Natural killer cell (primary cell): ENCODE measurements around the gene LAMP5. TPM values are rescaled to one million over a fixed set of nuclear protein-coding genes. Genes with fewer than 3 reads are reported as not detected.

Experiments
- ATAC-seq, 3 donors: fragments of 150-1000 bp in 2 of 3; fragments of 200-7000 bp in 1 of 3; cut with Tn5 transposase; 1 replicate in 1 of 3; 2 replicates in 2 of 3; pipeline ENCODE4 v1.10.0; 2021; ENCODE audit warnings: mild to moderate bottlenecking in 2 of 3, moderate library complexity in 2 of 3
- DNase-seq, 2 donors: peaks; one replicate each; pipeline versions ENCODE4 v3.0.0 to v3.0.0-alpha.2; 2013 to 2021; ENCODE audit warnings: mixed read lengths in 1 of 2
- H3K27ac ChIP-seq: one replicate; pipeline ENCODE4 v1.5.1; 2013; ENCODE audit warnings: mild to moderate bottlenecking, low read length
- H3K27me3 ChIP-seq: one replicate; pipeline ENCODE4 v1.6.1; 2013; ENCODE audit warnings: low read length; ENCODE audit not compliant: control insufficient read depth, insufficient read depth
- H3K36me3 ChIP-seq: one replicate; pipeline ENCODE4 v1.6.1; 2013; ENCODE audit warnings: low read length; ENCODE audit not compliant: control insufficient read depth, insufficient read depth
- H3K4me1 ChIP-seq: one replicate; pipeline ENCODE4 v1.6.1; 2013; ENCODE audit warnings: low read length; ENCODE audit not compliant: control insufficient read depth, insufficient read depth
- H3K4me3 ChIP-seq: one replicate; pipeline ENCODE4 v1.5.1; 2013; ENCODE audit warnings: low read length
- H3K9me3 ChIP-seq: one replicate; pipeline ENCODE4 v1.6.1; 2013; ENCODE audit warnings: low read length; ENCODE audit not compliant: control insufficient read depth, insufficient read depth
- H3K27ac Mint-ChIP-seq, 2 donors: one replicate each; pipeline ENCODE4 v1.8.0; 2022; ENCODE audit warnings: mild to moderate bottlenecking in 2 of 2, mixed read lengths in 2 of 2, moderate library complexity in 1 of 2
- H3K27me3 Mint-ChIP-seq, 2 donors: one replicate each; pipeline ENCODE4 v1.8.0; 2022; ENCODE audit warnings: low read depth in 2 of 2, mixed read lengths in 2 of 2
- H3K36me3 Mint-ChIP-seq: one replicate; pipeline ENCODE4 v1.8.0; 2022; ENCODE audit warnings: mixed read lengths
- H3K4me1 Mint-ChIP-seq, 2 donors: one replicate each; pipeline ENCODE4 v1.8.0; 2022; ENCODE audit warnings: mixed read lengths in 2 of 2
- H3K4me3 Mint-ChIP-seq: one replicate; pipeline ENCODE4 v1.8.0; 2022; ENCODE audit warnings: mild to moderate bottlenecking, moderate library complexity, mixed read lengths
- H3K9me3 Mint-ChIP-seq, 2 donors: one replicate each; pipeline ENCODE4 v1.8.0; 2022; ENCODE audit warnings: mixed read lengths in 2 of 2
- WGBS: methylation state at CpG from one replicate; pipeline ENCODE4 v1.1.7; 2013; ENCODE audit warnings: missing lambda C conversion rate; ENCODE audit not compliant: insufficient coverage; 5-methylcytosine and 5-hydroxymethylcytosine counted together
- intact Hi-C: fragments of 100-400 bp; cut with micrococcal nuclease; formaldehyde crosslinking; loops from one replicate; pipeline ENCODE4 v1.14.2; 2022
- total RNA-seq, 4 donors: library from RNA; stranded (reverse); fragments of 120-200 nt in 1 of 4; gene quantifications; one replicate each; pipeline versions ENCODE4 v1.2.3 to v1.2.4, GENCODE V29; 2013 to 2022
- TF ChIP-seq, protein P1 (sequence below): fragments of 200-600 bp; IDR thresholded peaks from one replicate; pipeline ENCODE4 v1.8.0; 2022; ENCODE audit warnings: antibody characterized with exemption

The LAMP5 gene
- total RNA-seq, 3 donors from 2014 or later (not counting 1 experiment from before 2014, with no cell fraction given) = 0.23 TPM; not detected in 2

DNA sequence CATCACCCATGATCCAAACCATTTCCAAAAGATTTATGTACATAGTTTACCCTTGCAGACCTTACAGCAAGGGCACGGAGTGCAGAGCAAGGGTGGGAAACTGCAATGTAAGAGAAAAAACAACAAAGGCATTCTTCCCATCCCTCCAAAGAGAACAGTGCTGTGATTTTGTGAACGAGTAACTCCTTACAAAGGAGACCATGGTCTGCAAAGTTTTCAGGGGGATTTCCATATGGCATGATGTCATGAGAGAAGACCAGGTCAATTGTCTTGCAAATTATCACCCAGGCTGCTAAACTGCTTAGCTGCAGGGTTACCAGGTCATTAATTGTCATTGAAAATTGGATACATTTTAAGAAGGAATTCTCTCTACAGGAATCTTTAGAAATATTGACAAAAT lies 58.3 kb downstream of the LAMP5 start:
- DNase-seq (no peak), ATAC-seq (no peak)
- Mint-ChIP-seq H3K9me3 (peaks cover 0 to 2% of the 10 kb centered on the region in 2 donors), H3K4me3 (no peak overlapping the region), H3K36me3 (no peaks in the 10 kb centered on the region), H3K27me3 (peaks cover 8 to 23% of the 10 kb centered on the region in 2 donors), H3K4me1 (no peaks in the 10 kb centered on the region), H3K27ac (no peak overlapping the region)
- TF ChIP-seq, protein P1, sequence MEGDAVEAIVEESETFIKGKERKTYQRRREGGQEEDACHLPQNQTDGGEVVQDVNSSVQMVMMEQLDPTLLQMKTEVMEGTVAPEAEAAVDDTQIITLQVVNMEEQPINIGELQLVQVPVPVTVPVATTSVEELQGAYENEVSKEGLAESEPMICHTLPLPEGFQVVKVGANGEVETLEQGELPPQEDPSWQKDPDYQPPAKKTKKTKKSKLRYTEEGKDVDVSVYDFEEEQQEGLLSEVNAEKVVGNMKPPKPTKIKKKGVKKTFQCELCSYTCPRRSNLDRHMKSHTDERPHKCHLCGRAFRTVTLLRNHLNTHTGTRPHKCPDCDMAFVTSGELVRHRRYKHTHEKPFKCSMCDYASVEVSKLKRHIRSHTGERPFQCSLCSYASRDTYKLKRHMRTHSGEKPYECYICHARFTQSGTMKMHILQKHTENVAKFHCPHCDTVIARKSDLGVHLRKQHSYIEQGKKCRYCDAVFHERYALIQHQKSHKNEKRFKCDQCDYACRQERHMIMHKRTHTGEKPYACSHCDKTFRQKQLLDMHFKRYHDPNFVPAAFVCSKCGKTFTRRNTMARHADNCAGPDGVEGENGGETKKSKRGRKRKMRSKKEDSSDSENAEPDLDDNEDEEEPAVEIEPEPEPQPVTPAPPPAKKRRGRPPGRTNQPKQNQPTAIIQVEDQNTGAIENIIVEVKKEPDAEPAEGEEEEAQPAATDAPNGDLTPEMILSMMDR = no peak
- no peaks in the 10 kb centered on the region for H3K9me3 ChIP-seq
- no peaks in the 10 kb centered on the region for H3K4me1 ChIP-seq
- no peaks in the 10 kb centered on the region for H3K27me3 ChIP-seq
- intact Hi-C loops = no loop called here
- WGBS = 17% methylated on average over 2 of the region's 2 CpGs
- no peak overlapping the region for H3K27ac ChIP-seq
- H3K36me3 ChIP-seq = no peaks in the 10 kb centered on the region
- H3K4me3 ChIP-seq = no peak overlapping the region

DNA sequence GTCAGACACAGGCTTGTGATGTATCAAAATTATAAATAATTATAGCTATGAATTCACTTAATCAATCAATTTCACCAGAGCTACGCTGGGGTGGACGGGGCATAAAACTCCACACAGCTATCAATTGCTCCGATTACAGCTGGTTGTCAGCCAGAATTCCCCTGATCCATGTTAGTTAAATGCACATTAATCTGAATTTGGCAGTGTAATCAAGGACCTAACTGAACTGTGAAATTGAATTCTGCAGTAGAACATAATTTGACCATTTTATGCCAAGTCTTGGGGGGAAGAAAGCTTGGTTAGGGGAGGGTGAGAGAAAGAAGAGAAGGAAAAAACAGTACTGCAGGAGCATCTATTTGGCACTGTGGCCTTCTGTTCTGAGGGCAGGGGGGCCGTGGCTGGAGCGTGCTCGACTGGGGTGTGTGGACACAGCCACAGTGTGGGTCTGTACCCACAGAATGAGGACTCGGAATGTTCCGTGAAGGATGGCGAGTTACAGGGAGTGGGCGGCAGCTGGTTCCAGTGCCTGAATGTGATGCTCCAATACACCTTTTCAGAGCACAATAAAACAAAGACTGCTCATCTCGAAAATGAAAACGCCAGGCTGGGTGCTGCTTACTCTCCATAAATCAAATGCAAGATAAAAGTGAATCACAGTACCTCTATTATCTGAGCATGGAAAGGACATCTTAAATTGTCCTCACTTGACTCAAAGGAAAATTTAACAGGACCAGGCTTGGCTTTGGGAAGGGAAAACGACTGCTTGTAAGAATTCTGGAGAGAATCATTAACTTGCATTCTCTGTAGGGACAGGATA lies 59.2 kb downstream of the LAMP5 start:
- DNase-seq (no peak), ATAC-seq (no peak)
- H3K27ac Mint-ChIP-seq = no peak overlapping the region
- peaks cover 8 to 23% of the 10 kb centered on the region in 2 donors for H3K27me3 Mint-ChIP-seq
- Histone ChIP-seq H3K27ac (no peak overlapping the region), H3K36me3 (no peaks in the 10 kb centered on the region), H3K9me3 (no peaks in the 10 kb centered on the region), H3K4me1 (no peaks in the 10 kb centered on the region), H3K27me3 (no peaks in the 10 kb centered on the region), H3K4me3 (no peak overlapping the region)
- intact Hi-C loops = no loop called here
- H3K4me3 Mint-ChIP-seq = no peak overlapping the region
- no peaks in the 10 kb centered on the region for H3K4me1 Mint-ChIP-seq
- 53% methylated on average over 13 of the region's 13 CpGs for WGBS
- TF ChIP-seq, protein P1 = no peak
- H3K9me3 Mint-ChIP-seq = peaks cover 0 to 2% of the 10 kb centered on the region in 2 donors
- H3K36me3 Mint-ChIP-seq = no peaks in the 10 kb centered on the region

DNA sequence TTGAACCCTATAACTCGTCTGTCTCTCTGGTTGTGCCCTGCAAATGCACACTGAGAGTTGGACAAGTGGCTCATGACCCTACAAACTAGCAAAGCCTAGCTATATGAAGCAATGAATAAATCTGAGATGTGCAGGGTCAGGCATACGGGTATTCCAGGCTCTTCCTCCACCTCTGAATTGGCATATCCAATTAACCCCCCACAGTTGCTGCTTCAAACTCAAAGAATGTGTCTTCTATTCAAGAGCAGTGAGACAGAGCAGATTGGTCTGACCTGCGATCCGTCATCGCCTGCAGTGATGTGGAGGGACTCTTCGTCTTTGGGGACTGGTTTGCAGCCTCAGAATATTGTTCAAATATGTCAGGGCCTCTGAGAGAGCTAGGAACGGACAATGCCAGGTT lies 59.8 kb downstream of the LAMP5 start:
- H3K36me3 ChIP-seq = no peaks in the 10 kb centered on the region
- TF ChIP-seq, protein P1 = no peak
- Mint-ChIP-seq H3K27me3 (peaks cover 8 to 23% of the 10 kb centered on the region in 2 donors), H3K4me1 (no peaks in the 10 kb centered on the region), H3K9me3 (peaks cover 0 to 2% of the 10 kb centered on the region in 2 donors), H3K4me3 (no peak overlapping the region), H3K27ac (no peak overlapping the region), H3K36me3 (no peaks in the 10 kb centered on the region)
- H3K4me1 ChIP-seq = no peaks in the 10 kb centered on the region
- no peak overlapping the region for H3K4me3 ChIP-seq
- ATAC-seq (no peak), DNase-seq (no peak)
- 63% methylated on average over 6 of the region's 7 CpGs for WGBS
- no peak overlapping the region for H3K27ac ChIP-seq
- H3K9me3 ChIP-seq = no peaks in the 10 kb centered on the region
- no peaks in the 10 kb centered on the region for H3K27me3 ChIP-seq
- intact Hi-C loops = no loop called here
